Hepatocyte (in vitro differentiated cells): ENCODE data around the gene XRN1.

Experiments
- CTCF ChIP-seq: fragments of 200-600 bp; sonication (generic); IDR thresholded peaks from 2 replicates; pipeline ENCODE4 v1.5.1; 2016; ENCODE audit warnings: antibody characterized with exemption, mild to moderate bottlenecking; ENCODE audit not compliant: poor library complexity
- EZH2phosphoT487 ChIP-seq: fragments of 200-600 bp; sonication (generic); IDR thresholded peaks from one replicate; pipeline ENCODE4 v1.6.1; 2018; ENCODE audit warnings: antibody characterized with exemption, mild to moderate bottlenecking, low read depth, moderate library complexity; ENCODE audit not compliant: unreplicated experiment, severe bottlenecking

- TF ChIP-seq CTCF: no peak
- TF ChIP-seq EZH2phosphoT487: no peak
Measured at GRCh38 chr3:142467768-142468167, 19.9 kb upstream of the XRN1 start.
